Mesenchymal stem cell (in vitro differentiated cells and primary cell): ENCODE results near the gene TBX2.
"Not testable (repeated sequence)": the region's sequence is repeated elsewhere in the genome, so short reads cannot be mapped to it uniquely, and the experiment has no call there.

Experiments
- DNase-seq: peaks from one replicate; pipeline ENCODE4 v3.0.0-alpha.2; 2013
- H2AFZ ChIP-seq: one replicate; pipeline ENCODE4 v1.6.1; 2013; ENCODE audit warnings: low read depth, mild to moderate bottlenecking, control low read depth, inconsistent platforms, low read length, moderate library complexity
- H2AK5ac ChIP-seq: 2 replicates; pipeline ENCODE4 v1.6.1; 2013; ENCODE audit warnings: low read length, moderate library complexity, mild to moderate bottlenecking, inconsistent platforms; ENCODE audit not compliant: severe bottlenecking
- H2BK120ac ChIP-seq: one replicate; pipeline ENCODE4 v1.6.1; 2013; ENCODE audit warnings: low read depth, mild to moderate bottlenecking, inconsistent platforms, low read length, moderate library complexity
- H2BK12ac ChIP-seq, 2 experiments: one replicate each; pipeline ENCODE4 v1.6.1; 2013; ENCODE audit warnings: inconsistent platforms in 2 of 2, low read length in 2 of 2, mild to moderate bottlenecking in 2 of 2, moderate library complexity in 2 of 2, control low read depth in 1 of 2
- H2BK15ac ChIP-seq: one replicate; pipeline ENCODE4 v1.6.1; 2013; ENCODE audit warnings: mild to moderate bottlenecking, low read depth, inconsistent platforms; ENCODE audit not compliant: poor library complexity, severe bottlenecking
- H2BK5ac ChIP-seq: 2 replicates; pipeline ENCODE4 v1.6.1; 2013; ENCODE audit warnings: low read depth, mild to moderate bottlenecking, low read length, control low read depth, inconsistent platforms; ENCODE audit not compliant: poor library complexity, severe bottlenecking
- H3K14ac ChIP-seq, 2 experiments: one replicate each; pipeline ENCODE4 v1.6.1; 2013; ENCODE audit warnings: inconsistent platforms in 2 of 2, low read length in 2 of 2, control low read depth in 1 of 2, mild to moderate bottlenecking in 1 of 2, moderate library complexity in 1 of 2
- H3K18ac ChIP-seq, 2 experiments: one replicate each; pipeline ENCODE4 v1.6.1; 2013; ENCODE audit warnings: inconsistent platforms in 2 of 2, low read length in 2 of 2, control low read depth in 1 of 2, low read depth in 1 of 2, mild to moderate bottlenecking in 1 of 2
- H3K23ac ChIP-seq, 2 experiments: one replicate each; pipeline ENCODE4 v1.6.1; 2013; ENCODE audit warnings: inconsistent platforms in 2 of 2, low read length in 2 of 2, mild to moderate bottlenecking in 2 of 2, moderate library complexity in 2 of 2, control low read depth in 1 of 2
- H3K27ac ChIP-seq: 2 replicates; pipeline ENCODE4 v1.5.1; 2013; ENCODE audit warnings: mild to moderate bottlenecking, moderate library complexity, low read length, control low read depth, inconsistent platforms; ENCODE audit not compliant: poor library complexity, severe bottlenecking
- H3K27me3 ChIP-seq, 2 experiments: 2 replicates each; pipeline versions ENCODE4 v1.6.1 to v1.7.0; 2013; ENCODE audit warnings: low read length in 2 of 2, mild to moderate bottlenecking in 2 of 2, moderate library complexity in 2 of 2, control low read depth in 1 of 2, inconsistent platforms in 1 of 2; ENCODE audit not compliant: control insufficient read depth in 1 of 2, insufficient read depth in 1 of 2
- H3K36me3 ChIP-seq, 2 experiments: 2 replicates each; pipeline versions ENCODE4 v1.6.1 to v1.7.0; 2013; ENCODE audit warnings: low read length in 2 of 2, control low read depth in 1 of 2, inconsistent platforms in 1 of 2, low read depth in 1 of 2, mild to moderate bottlenecking in 1 of 2; ENCODE audit not compliant: insufficient read depth in 2 of 2, control insufficient read depth in 1 of 2
- H3K4ac ChIP-seq, 2 experiments: one replicate each; pipeline ENCODE4 v1.6.1; 2013; ENCODE audit warnings: inconsistent platforms in 2 of 2, low read length in 2 of 2, mild to moderate bottlenecking in 2 of 2, moderate library complexity in 2 of 2, control low read depth in 1 of 2, low read depth in 1 of 2
- H3K4me1 ChIP-seq: 2 replicates; pipeline ENCODE4 v1.6.1; 2013; ENCODE audit warnings: low read depth, low read length, control low read depth; ENCODE audit not compliant: control insufficient read depth, insufficient read depth
- H3K4me2 ChIP-seq: 2 replicates; pipeline ENCODE4 v1.6.1; 2013; ENCODE audit warnings: low read length, mild to moderate bottlenecking, inconsistent platforms; ENCODE audit not compliant: poor library complexity, severe bottlenecking
- H3K4me3 ChIP-seq, 2 experiments: 2 replicates each; pipeline versions ENCODE4 v1.5.1 to v1.7.0; 2013; ENCODE audit warnings: low read length in 2 of 2, mild to moderate bottlenecking in 2 of 2, control low read depth in 1 of 2, low read depth in 1 of 2; ENCODE audit not compliant: insufficient read depth in 1 of 2
- H3K79me1 ChIP-seq: replicated peaks from 2 replicates; pipeline ENCODE4 v1.6.1; 2013; ENCODE audit warnings: mild to moderate bottlenecking, control low read depth, low read length, inconsistent platforms; ENCODE audit not compliant: poor library complexity, severe bottlenecking
- H3K9ac ChIP-seq: 2 replicates; pipeline ENCODE4 v1.7.0; 2013; ENCODE audit warnings: mild to moderate bottlenecking, low read length, moderate library complexity
- H3K9me3 ChIP-seq: 2 replicates; pipeline ENCODE4 v1.7.0; 2013; ENCODE audit warnings: mild to moderate bottlenecking, low read length; ENCODE audit not compliant: control insufficient read depth
- H4K8ac ChIP-seq: one replicate; pipeline ENCODE4 v1.6.1; 2013; ENCODE audit warnings: inconsistent platforms, mild to moderate bottlenecking, low read length, moderate library complexity
- H4K91ac ChIP-seq: one replicate; pipeline ENCODE4 v1.6.1; 2013; ENCODE audit warnings: mild to moderate bottlenecking, low read length, inconsistent platforms
- WGBS: methylation state at CpG from one replicate; pipeline ENCODE4 v1.1.7; 2013; ENCODE audit warnings: mixed read lengths; 5-methylcytosine and 5-hydroxymethylcytosine counted together

The TBX2 gene

GRCh38 chr17:61429274-61429673, 29.6 kb downstream of the TBX2 start:
- no peak overlapping the region for H4K91ac ChIP-seq
- no peak overlapping the region for H2BK120ac ChIP-seq
- H2AK5ac ChIP-seq = no peak overlapping the region
- H3K36me3 ChIP-seq = no peaks in the 10 kb centered on the region
- no peak for DNase-seq
- H3K14ac ChIP-seq = no peak overlapping the region
- H3K79me1 ChIP-seq = no peaks in the 10 kb centered on the region
- no peak overlapping the region for H3K4me3 ChIP-seq
- H2BK12ac ChIP-seq = no peak overlapping the region
- H3K4ac ChIP-seq = no peak overlapping the region
- H2BK5ac ChIP-seq = no peak overlapping the region
- no peaks in the 10 kb centered on the region for H3K9me3 ChIP-seq
- no peak overlapping the region for H3K4me2 ChIP-seq
- H2BK15ac ChIP-seq = no peak overlapping the region
- no peak overlapping the region for H3K18ac ChIP-seq
- peaks cover 0 to 11% of the 10 kb centered on the region in 2 experiments for H3K27me3 ChIP-seq
- WGBS = 83% methylated on average over 1 of the region's 1 CpG
- no peak overlapping the region for H4K8ac ChIP-seq
- H2AFZ ChIP-seq = no peak overlapping the region
- no peak overlapping the region for H3K9ac ChIP-seq
- H3K4me1 ChIP-seq = peaks cover 7% of the 10 kb centered on the region
- H3K23ac ChIP-seq = no peak overlapping the region
- no peak overlapping the region for H3K27ac ChIP-seq

GRCh38 chr17:61429831-61430230, 30.2 kb downstream of the TBX2 start:
- not testable (repeated sequence) for H3K79me1 ChIP-seq, H3K4ac ChIP-seq, H3K23ac ChIP-seq, H2AFZ ChIP-seq, H2AK5ac ChIP-seq, H2BK120ac ChIP-seq, H3K4me3 ChIP-seq, H3K18ac ChIP-seq, H2BK15ac ChIP-seq, H3K14ac ChIP-seq, H3K27ac ChIP-seq, H3K27me3 ChIP-seq, H4K91ac ChIP-seq, H2BK12ac ChIP-seq, DNase-seq, H3K36me3 ChIP-seq, H3K4me1 ChIP-seq, H2BK5ac ChIP-seq, H4K8ac ChIP-seq, H3K9ac ChIP-seq, H3K4me2 ChIP-seq, H3K9me3 ChIP-seq
- 91% methylated on average over 6 of the region's 6 CpGs for WGBS

GRCh38 chr17:61431594-61432311, 32.1 kb downstream of the TBX2 start:
- no peak overlapping the region for H3K27ac ChIP-seq
- H4K91ac ChIP-seq = no peak overlapping the region
- no peak overlapping the region for H4K8ac ChIP-seq
- H2BK12ac ChIP-seq = no peak overlapping the region
- no peak overlapping the region for H3K4me2 ChIP-seq
- H3K36me3 ChIP-seq = no peaks in the 10 kb centered on the region
- H3K79me1 ChIP-seq = no peaks in the 10 kb centered on the region
- H2AFZ ChIP-seq = no peak overlapping the region
- no peak overlapping the region for H3K4me3 ChIP-seq
- H3K14ac ChIP-seq = no peak overlapping the region
- H2AK5ac ChIP-seq = no peak overlapping the region
- peaks cover 2% of the 10 kb centered on the region for H3K4me1 ChIP-seq
- H3K9me3 ChIP-seq = peaks cover 15% of the 10 kb centered on the region
- no peak for DNase-seq
- H2BK120ac ChIP-seq = no peak overlapping the region
- no peak overlapping the region for H3K23ac ChIP-seq
- peaks cover 0 to 4% of the 10 kb centered on the region in 2 experiments for H3K27me3 ChIP-seq
- H2BK5ac ChIP-seq = no peak overlapping the region
- no peak overlapping the region for H3K9ac ChIP-seq
- no peak overlapping the region for H3K18ac ChIP-seq
- 69% methylated on average over 4 of the region's 4 CpGs for WGBS
- no peak overlapping the region for H3K4ac ChIP-seq
- no peak overlapping the region for H2BK15ac ChIP-seq

GRCh38 chr17:61436273-61436672, 36.6 kb downstream of the TBX2 start:
- no peak overlapping the region for H3K4me2 ChIP-seq
- no peak overlapping the region for H2BK5ac ChIP-seq
- H3K9ac ChIP-seq = no peak overlapping the region
- H3K4me1 ChIP-seq = peaks cover 2% of the 10 kb centered on the region
- H3K23ac ChIP-seq = no peak overlapping the region
- H3K14ac ChIP-seq = no peak overlapping the region
- H3K27ac ChIP-seq = no peak overlapping the region
- H3K79me1 ChIP-seq = no peaks in the 10 kb centered on the region
- H3K9me3 ChIP-seq = peaks cover 30% of the 10 kb centered on the region
- no peak overlapping the region for H4K91ac ChIP-seq
- H3K18ac ChIP-seq = no peak overlapping the region
- no peak overlapping the region for H4K8ac ChIP-seq
- H3K36me3 ChIP-seq = no peaks in the 10 kb centered on the region
- H2BK15ac ChIP-seq = no peak overlapping the region
- no peak overlapping the region for H3K4ac ChIP-seq
- no peak for DNase-seq
- peaks cover 21% of the 10 kb centered on the region in 2 experiments for H3K27me3 ChIP-seq
- H2AK5ac ChIP-seq = no peak overlapping the region
- no peak overlapping the region for H2BK12ac ChIP-seq
- H2AFZ ChIP-seq = no peak overlapping the region
- no peak overlapping the region for H3K4me3 ChIP-seq
- no peak overlapping the region for H2BK120ac ChIP-seq
